OCI-LY7 (cell line): ENCODE results near the gene KIF5A. TPM values are rescaled to one million over a fixed set of nuclear protein-coding genes. Genes with fewer than 3 reads are reported as not detected.

Experiments used
- BruUV-seq: library from RNA; stranded (reverse); fragments of 400-500 nt; replicated peaks from 2 replicates; lab custom pipeline; 2021; lab: Mats Ljungman, UMichigan
- CTCF ChIA-PET: fragments of 300-600 bp; sonication (Branson Sonifier 250); formaldehyde crosslinking; loops from one replicate; lab custom pipeline; 2022; ENCODE audit warnings: antibody characterized with exemption; ENCODE audit not compliant: unreplicated experiment; lab: Charles Lee
- POLR2A ChIA-PET: fragments of 300-600 bp; sonication (Branson Sonifier 250); formaldehyde crosslinking; loops from one replicate; lab custom pipeline; 2022; ENCODE audit warnings: antibody characterized with exemption; lab: Charles Lee
- DNase-seq: peaks from one replicate; pipeline ENCODE4 v3.0.0-alpha.2; 2015; ENCODE audit warnings: low spot score
- H2AFZ ChIP-seq: fragments of 200-600 bp; sonication (generic), shearing (Covaris generic); 2 replicates; pipeline ENCODE4 v1.6.1; 2014; ENCODE audit warnings: mild to moderate bottlenecking, antibody characterized with exemption, low read length, moderate library complexity
- H3K27ac ChIP-seq: fragments of 200-600 bp; sonication (generic); 2 replicates; pipeline ENCODE4 v1.5.1; 2014; ENCODE audit warnings: mixed run types, low read depth, mild to moderate bottlenecking, moderate library complexity, low read length, inconsistent platforms; ENCODE audit not compliant: poor library complexity, severe bottlenecking
- H3K36me3 ChIP-seq: fragments of 200-600 bp; sonication (generic); 2 replicates; pipeline ENCODE4 v1.6.1; 2014; ENCODE audit warnings: mild to moderate bottlenecking, antibody characterized with exemption, low read length, moderate library complexity, mixed read lengths; ENCODE audit not compliant: insufficient read depth
- H3K4me1 ChIP-seq: fragments of 200-600 bp; sonication (generic); 2 replicates; pipeline ENCODE4 v1.5.1; 2014; ENCODE audit warnings: mild to moderate bottlenecking, low read length; ENCODE audit not compliant: insufficient read depth, poor library complexity, severe bottlenecking
- H3K4me2 ChIP-seq: fragments of 200-600 bp; sonication (generic); 2 replicates; pipeline ENCODE4 v1.6.1; 2014; ENCODE audit warnings: mild to moderate bottlenecking, low read length
- H3K4me3 ChIP-seq: fragments of 200-600 bp; sonication (generic); 2 replicates; pipeline ENCODE4 v1.5.1; 2014; ENCODE audit warnings: mild to moderate bottlenecking, low read depth, low read length; ENCODE audit not compliant: poor library complexity, severe bottlenecking
- H3K79me2 ChIP-seq: fragments of 200-600 bp; sonication (generic); 2 replicates; pipeline ENCODE4 v1.6.1; 2016; ENCODE audit warnings: low read depth, mild to moderate bottlenecking, low read length, moderate library complexity, mixed read lengths; ENCODE audit not compliant: insufficient read depth
- H3K9me2 ChIP-seq: fragments of 200-600 bp; sonication (generic); 2 replicates; pipeline ENCODE4 v1.6.1; 2016; ENCODE audit warnings: mild to moderate bottlenecking, low read length, mixed read lengths; ENCODE audit not compliant: insufficient read depth
- H3K9me3 ChIP-seq: fragments of 200-600 bp; sonication (generic); 2 replicates; pipeline ENCODE4 v1.6.1; 2014; ENCODE audit warnings: mild to moderate bottlenecking, mixed run types, low read length, mixed read lengths
- H4K20me1 ChIP-seq: fragments of 200-600 bp; sonication (generic); 2 replicates; pipeline ENCODE4 v1.6.1; 2014; ENCODE audit warnings: mild to moderate bottlenecking, antibody characterized with exemption, low read length, moderate library complexity, mixed read lengths; ENCODE audit not compliant: insufficient read depth
- CTCF ChIP-seq: fragments of 200-600 bp; sonication (generic); conservative IDR thresholded peaks from 2 replicates; pipeline ENCODE4 v1.5.1; 2014; ENCODE audit warnings: mild to moderate bottlenecking, antibody characterized with exemption, low read length, moderate library complexity, mixed read lengths
- EZH2phosphoT487 ChIP-seq: fragments of 200-600 bp; sonication (generic); IDR thresholded peaks from 2 replicates; pipeline ENCODE4 v1.6.1; 2018; ENCODE audit warnings: low read depth, borderline replicate concordance, mild to moderate bottlenecking, mixed run types, antibody characterized with exemption, low read length, moderate library complexity, mixed read lengths
- intact Hi-C: fragments of 100-400 bp; cut with micrococcal nuclease; formaldehyde crosslinking; loops from one replicate; pipeline ENCODE4 v1.10.0; 2022; ENCODE audit not compliant: unreplicated experiment
- microRNA-seq: library from miRNA; unstranded; fragments of <30 nt; microRNA quantifications from one replicate; pipeline ENCODE4 v1.2.0, GENCODE V29; 2022; ENCODE audit warnings: borderline replicate concordance
- small RNA-seq: library from RNA; depleted of rRNA; stranded (forward); fragments of <200 nt; gene quantifications from one replicate; pipeline ENCODE3, GENCODE V24; 2014
- total RNA-seq, 2 experiments: library from RNA; depleted of rRNA in 1 of 2; stranded (reverse); fragments of >200 nt in 1 of 2; shearing (Covaris generic) in 1 of 2; gene quantifications; 2 replicates each; pipeline ENCODE4 v1.2.3, GENCODE V29; 2014 to 2022

KIF5A gene
- total RNA-seq, 2 experiments from 2014 or later, result 0.09 to 1.6 TPM

DNA sequence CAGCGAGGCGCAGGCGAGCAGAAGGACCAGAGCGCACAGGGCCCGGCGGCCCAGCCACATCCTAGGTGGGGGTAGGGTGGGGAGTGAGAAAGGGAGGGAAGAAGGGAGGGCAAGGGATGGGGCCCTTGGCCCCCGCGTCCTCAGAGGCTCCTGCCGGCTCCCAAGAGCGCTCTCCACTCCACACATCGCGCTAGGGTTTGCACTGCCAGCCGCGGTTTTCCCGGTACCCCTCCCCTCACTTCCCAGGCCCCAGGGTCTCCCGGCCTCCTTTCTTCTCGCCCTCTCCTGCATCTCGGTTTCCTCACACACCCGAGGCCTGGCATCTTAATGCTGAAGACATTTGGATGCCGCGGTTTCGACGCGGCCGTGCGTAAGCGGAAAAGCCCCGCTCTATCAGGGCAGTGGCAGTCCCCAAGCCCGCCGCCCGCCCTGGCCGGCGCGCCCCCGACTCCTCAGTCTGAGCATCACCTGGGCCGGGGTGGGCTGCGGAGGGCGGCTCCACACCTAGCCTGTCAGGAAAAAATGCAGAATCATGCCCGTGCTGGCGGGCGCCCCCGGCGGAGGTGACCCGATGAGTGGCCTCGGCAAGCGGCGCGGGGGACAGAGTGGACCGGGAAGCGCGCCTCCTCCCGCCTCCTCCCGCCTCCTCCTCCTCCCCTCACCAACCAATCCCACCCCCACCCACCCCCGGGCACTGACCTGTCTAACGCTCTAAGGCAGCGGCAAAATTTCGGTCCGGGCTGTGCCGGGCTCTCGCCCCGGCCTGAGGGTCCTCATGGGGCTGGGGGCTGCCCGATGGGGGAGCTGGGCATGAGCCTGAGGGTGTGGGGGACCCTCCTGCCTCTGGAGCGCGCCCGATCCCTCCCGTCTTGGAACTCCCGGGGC is 82.5 kb downstream of the KIF5A start:
- Histone ChIP-seq H4K20me1 (no peaks in the 10 kb centered on the region), H3K36me3 (no peaks in the 10 kb centered on the region), H3K4me3 (peak overlapping the region; percentile 58), H3K4me2 (peak overlapping the region; percentile 81), H2AFZ (peak overlapping the region; percentile 29; the same call in 1 of the 2 replicates), H3K9me2 (no peaks in the 10 kb centered on the region), H3K79me2 (no peaks in the 10 kb centered on the region), H3K4me1 (no peaks in the 10 kb centered on the region), H3K9me3 (no peaks in the 10 kb centered on the region), H3K27ac (no peak overlapping the region)
- POLR2A ChIA-PET, result interaction anchor here (0.5 to 1.3 kb wide), 3 partner anchors 109 to 955 kb away, joined by 3 to 4 read pairs (median 3); no protein-coding TSS in a partner anchor
- TF ChIP-seq CTCF, result no peak
- TF ChIP-seq EZH2phosphoT487, result no peak
- CTCF ChIA-PET, result interaction anchor here (0.6 to 1.7 kb wide), 2 partner anchors 51 to 174 kb away, joined by 3 to 5 read pairs; no protein-coding TSS in a partner anchor
- intact Hi-C loops, result loop anchor here (5.0 kb wide), 1 partner anchor 60 kb away; the partner anchor contains the start of gene OS9
- no peak for DNase-seq
- BruUV-seq, result no TSS peak

DNA sequence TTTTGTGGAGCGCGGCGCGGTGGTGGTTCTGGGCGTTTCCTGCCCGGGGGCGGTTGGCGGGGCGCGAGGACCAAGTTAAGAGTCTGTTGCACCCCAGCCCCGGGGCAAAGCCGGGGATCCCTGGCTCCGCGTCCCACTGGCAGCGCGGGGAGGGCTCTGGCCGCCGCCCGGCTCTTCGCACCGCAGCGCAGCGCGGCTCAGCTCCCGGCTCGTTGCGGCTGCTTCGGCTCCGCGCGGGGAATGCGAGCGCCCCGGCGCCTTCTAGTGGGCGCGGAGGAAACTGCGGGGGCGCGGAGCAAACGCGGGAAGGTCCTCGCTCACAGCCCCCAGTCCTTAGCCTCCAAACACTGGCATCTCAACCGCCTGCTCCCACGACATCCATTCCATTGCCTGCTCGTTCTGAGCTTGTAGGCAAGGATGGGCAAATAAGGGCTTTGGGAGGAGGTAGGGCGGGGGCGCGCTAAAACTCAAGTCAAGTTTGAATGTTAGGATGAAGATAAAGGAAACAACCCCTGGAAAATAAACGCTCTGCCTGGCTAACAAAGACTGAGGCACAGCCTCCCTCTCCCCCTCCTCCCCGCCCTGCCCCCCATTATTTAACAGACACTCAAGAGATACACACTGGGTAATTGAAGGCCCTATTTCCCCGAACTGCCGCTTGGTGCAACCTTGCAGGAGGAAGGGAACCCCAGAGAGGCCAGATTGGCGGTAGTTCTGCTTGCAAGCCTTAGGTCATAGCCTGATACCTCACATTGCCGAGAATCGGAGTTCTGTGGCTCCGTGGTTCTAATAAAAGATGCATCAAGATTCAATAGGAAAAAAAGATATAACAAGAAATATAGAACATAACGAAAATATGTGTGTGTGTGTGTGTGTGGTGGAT is 83.4 kb downstream of the KIF5A start, which contains the start of gene B4GALNT1:
Gene B4GALNT1 (minus strand): TSS at position 244 of the 883 bp plus-strand sequence. CDS start 1,069 bp downstream, outside the sequence.
- ChIA-PET CTCF (interaction anchor here (0.6 to 1.7 kb wide), 2 partner anchors 51 to 174 kb away, joined by 3 to 5 read pairs; no protein-coding TSS in a partner anchor), POLR2A (interaction anchor here (0.5 to 0.6 kb wide), 3 partner anchors 174 to 956 kb away, joined by 3 to 4 read pairs (median 4); partner anchors contain the start of gene GLI1)
- peak; percentile 78 for DNase-seq
- Histone ChIP-seq H3K9me3 (no peaks in the 10 kb centered on the region), H3K4me3 (peak within 1 kb of the TSS; percentile 58), H4K20me1 (no peaks in the 10 kb centered on the region), H2AFZ (peak within 1 kb of the TSS; percentile 29; the same call in 1 of the 2 replicates), H3K4me1 (no peaks in the 10 kb centered on the region), H3K4me2 (peak within 1 kb of the TSS; percentile 81), H3K9me2 (no peaks in the 10 kb centered on the region), H3K36me3 (no peaks in the 10 kb centered on the region), H3K27ac (no peak within 1 kb of the TSS), H3K79me2 (no peaks in the 10 kb centered on the region)
- TF ChIP-seq CTCF, result peak; percentile 87
- TF ChIP-seq EZH2phosphoT487, result no peak
- intact Hi-C loops, result loop anchor here (1.0 to 5.0 kb wide), 3 partner anchors 50 to 109 kb away; partner anchors contain the start of gene OS9
- no TSS peak for BruUV-seq

Small RNA genes within 50 kb of the gene (microRNA-seq; reads per million reads assigned to microRNA genes)
- 14.4 reads per million, percentile 21 among the genes with 10 or more reads in this experiment for gene MIR616
- not detected for gene MIR6758

Small RNA genes within 50 kb of the gene (small RNA-seq; reads per million reads assigned to genes)
- gene MIR616, result not detected

Other genes starting within 250 kb of the KIF5A start
- gene R3HDM2, start 119.0 kb upstream of the KIF5A start, total RNA-seq (2014; rRNA removed; shearing (Covaris generic)), result 15.0 and 25.8 TPM in 2 replicates
- gene R3HDM2, start 119.0 kb upstream of the KIF5A start, total RNA-seq (2022), result 47.2 and 65.7 TPM in 2 replicates
- gene INHBC, start 115.3 kb upstream of the KIF5A start, total RNA-seq (2014; rRNA removed; shearing (Covaris generic)), result not detected in 2 replicates
- 0.36 and 0.72 TPM in 2 replicates for gene INHBC, start 115.3 kb upstream of the KIF5A start, total RNA-seq (2022)
- gene INHBE, start 94.7 kb upstream of the KIF5A start, total RNA-seq (2014; rRNA removed; shearing (Covaris generic)), result 3.2 and 3.9 TPM in 2 replicates
- 3.4 and 4.0 TPM in 2 replicates for gene INHBE, start 94.7 kb upstream of the KIF5A start, total RNA-seq (2022)
- 3.9 and 4.6 TPM in 2 replicates for gene GLI1, start 90.3 kb upstream of the KIF5A start, total RNA-seq (2014; rRNA removed; shearing (Covaris generic))
- gene GLI1, start 90.3 kb upstream of the KIF5A start, total RNA-seq (2022), result 6.0 and 6.5 TPM in 2 replicates
- gene ARHGAP9, start 70.2 kb upstream of the KIF5A start, total RNA-seq (2014; rRNA removed; shearing (Covaris generic)), result 66.2 and 70.1 TPM in 2 replicates
- gene ARHGAP9, start 70.2 kb upstream of the KIF5A start, total RNA-seq (2022), result 105 and 111 TPM in 2 replicates
- 262 and 272 TPM in 2 replicates for gene MARS1, start 62.0 kb upstream of the KIF5A start, total RNA-seq (2014; rRNA removed; shearing (Covaris generic))
- gene MARS1, start 62.0 kb upstream of the KIF5A start, total RNA-seq (2022), result 461 and 465 TPM in 2 replicates
- gene DDIT3, start 29.5 kb upstream of the KIF5A start, total RNA-seq (2014; rRNA removed; shearing (Covaris generic)), result 42.7 and 43.7 TPM in 2 replicates
- gene DDIT3, start 29.5 kb upstream of the KIF5A start, total RNA-seq (2022), result 32.3 and 34.5 TPM in 2 replicates
- gene MBD6, start 27.2 kb upstream of the KIF5A start, total RNA-seq (2014; rRNA removed; shearing (Covaris generic)), result 21.8 and 23.9 TPM in 2 replicates
- gene MBD6, start 27.2 kb upstream of the KIF5A start, total RNA-seq (2022), result 110 and 112 TPM in 2 replicates
- gene DCTN2, start 2.9 kb upstream of the KIF5A start, total RNA-seq (2014; rRNA removed; shearing (Covaris generic)), result 61.8 and 68.4 TPM in 2 replicates
- 97.2 and 98.9 TPM in 2 replicates for gene DCTN2, start 2.9 kb upstream of the KIF5A start, total RNA-seq (2022)
- gene PIP4K2C, start 41.1 kb downstream of the KIF5A start, total RNA-seq (2014; rRNA removed; shearing (Covaris generic)), result 9.0 and 14.5 TPM in 2 replicates
- 14.8 and 15.9 TPM in 2 replicates for gene PIP4K2C, start 41.1 kb downstream of the KIF5A start, total RNA-seq (2022)
- not detected in 2 replicates for gene DTX3, start 54.8 kb downstream of the KIF5A start, total RNA-seq (2014; rRNA removed; shearing (Covaris generic))
- gene DTX3, start 54.8 kb downstream of the KIF5A start, total RNA-seq (2022), result 0.11 TPM in 1 of 2 replicates, not detected in the other
- gene ARHGEF25, start 61.4 kb downstream of the KIF5A start, total RNA-seq (2014; rRNA removed; shearing (Covaris generic)), result not detected in 2 replicates
- not detected in 2 replicates for gene ARHGEF25, start 61.4 kb downstream of the KIF5A start, total RNA-seq (2022)
- gene B4GALNT1, start 83.2 kb downstream of the KIF5A start, total RNA-seq (2014; rRNA removed; shearing (Covaris generic)), result 1.1 and 1.2 TPM in 2 replicates
- gene B4GALNT1, start 83.2 kb downstream of the KIF5A start, total RNA-seq (2022), result 3.1 and 3.8 TPM in 2 replicates
- gene OS9, start 144.1 kb downstream of the KIF5A start, total RNA-seq (2014; rRNA removed; shearing (Covaris generic)), result 82.6 and 104 TPM in 2 replicates
- 109 and 112 TPM in 2 replicates for gene OS9, start 144.1 kb downstream of the KIF5A start, total RNA-seq (2022)
- 10.7 and 14.8 TPM in 2 replicates for gene AGAP2, start 188.7 kb downstream of the KIF5A start, total RNA-seq (2014; rRNA removed; shearing (Covaris generic))
- gene AGAP2, start 188.7 kb downstream of the KIF5A start, total RNA-seq (2022), result 26.5 and 28.8 TPM in 2 replicates
- gene TSPAN31, start 195.0 kb downstream of the KIF5A start, total RNA-seq (2014; rRNA removed; shearing (Covaris generic)), result 0.80 and 2.4 TPM in 2 replicates
- 6.3 and 6.4 TPM in 2 replicates for gene TSPAN31, start 195.0 kb downstream of the KIF5A start, total RNA-seq (2022)
- gene CDK4, start 202.3 kb downstream of the KIF5A start, total RNA-seq (2014; rRNA removed; shearing (Covaris generic)), result 272 and 280 TPM in 2 replicates
- 172 and 192 TPM in 2 replicates for gene CDK4, start 202.3 kb downstream of the KIF5A start, total RNA-seq (2022)
- 29.3 and 29.4 TPM in 2 replicates for gene MARCHF9, start 205.1 kb downstream of the KIF5A start, total RNA-seq (2014; rRNA removed; shearing (Covaris generic))
- 46.2 and 47.7 TPM in 2 replicates for gene MARCHF9, start 205.1 kb downstream of the KIF5A start, total RNA-seq (2022)
- 6.5 and 7.1 TPM in 2 replicates for gene CYP27B1, start 217.0 kb downstream of the KIF5A start, total RNA-seq (2014; rRNA removed; shearing (Covaris generic))
- 6.6 and 6.9 TPM in 2 replicates for gene CYP27B1, start 217.0 kb downstream of the KIF5A start, total RNA-seq (2022)
- 12.5 and 22.2 TPM in 2 replicates for gene METTL1, start 222.1 kb downstream of the KIF5A start, total RNA-seq (2014; rRNA removed; shearing (Covaris generic))
- 23.6 and 27.0 TPM in 2 replicates for gene METTL1, start 222.1 kb downstream of the KIF5A start, total RNA-seq (2022)
- 3.4 and 5.3 TPM in 2 replicates for gene EEF1AKMT3, start 222.6 kb downstream of the KIF5A start, total RNA-seq (2014; rRNA removed; shearing (Covaris generic))
- gene EEF1AKMT3, start 222.6 kb downstream of the KIF5A start, total RNA-seq (2022), result 6.3 TPM in 2 replicates
- gene TSFM, start 232.7 kb downstream of the KIF5A start, total RNA-seq (2014; rRNA removed; shearing (Covaris generic)), result 35.2 and 49.8 TPM in 2 replicates
- 38.5 and 49.8 TPM in 2 replicates for gene TSFM, start 232.7 kb downstream of the KIF5A start, total RNA-seq (2022)